ENCODE data around the gene RPS2.

- TF ChIP-seq YY1 (IDR thresholded peaks at IDR 0.05; ENCODE audit: low read depth) (no peak), TCF12 (IDR thresholded peaks at IDR 0.05; ENCODE audit: low read depth) (no peak), MAX (IDR thresholded peaks at IDR 0.05) (no peak), REST (IDR thresholded peaks at IDR 0.05; ENCODE audit: low read depth) (no peak), TAF1 (IDR thresholded peaks at IDR 0.05; ENCODE audit: low read depth) (no peak), EP300 (IDR thresholded peaks at IDR 0.05; ENCODE audit: borderline replicate concordance) (no peak), TEAD4 (IDR thresholded peaks at IDR 0.05) (no peak), USF1 (IDR thresholded peaks at IDR 0.05) (no peak), CEBPB (IDR thresholded peaks at IDR 0.05) (no peak), FOXM1 (IDR thresholded peaks at IDR 0.05; ENCODE audit: borderline replicate concordance, low read depth) (no peak), RAD21 (IDR thresholded peaks at IDR 0.05; ENCODE audit: low read depth) (no peak), NFIC (IDR thresholded peaks at IDR 0.05) (no peak), ZBTB7A (IDR thresholded peaks at IDR 0.05; ENCODE audit: low read depth) (no peak), CREB1 (IDR thresholded peaks at IDR 0.05; ENCODE audit: low read depth) (no peak)
These were observed 33.1 kb upstream of the RPS2 start for GRCh38 chr16:1997494-1998359.
